ENCODE measurements around the gene L1CAM. TPM values are rescaled to one million over a fixed set of nuclear protein-coding genes. Genes with fewer than 3 reads are reported as not detected.
A peak's percentile ranks its signal among the peaks of the same experiment; 100 is the strongest.
"Not testable (repeated sequence)": the region's sequence is repeated elsewhere in the genome, so short reads cannot be mapped to it uniquely, and the experiment has no call there.

The L1CAM gene
- total RNA-seq, 2 experiments from 2014 or later = 0.47 to 0.57 TPM

GRCh38 chrX:153819384-153820040, 66.5 kb downstream of the L1CAM start:
- Mint-ChIP-seq H3K4me3 (peak overlapping the region; percentile 52), H3K36me3 (ENCODE audit: low read depth) (no peaks in the 10 kb centered on the region), H3K4me1 (peaks cover 49% of the 10 kb centered on the region), H3K27ac (no peak overlapping the region), H3K27me3 (no peaks in the 10 kb centered on the region), H3K9me3 (ENCODE audit: low read depth) (no peaks in the 10 kb centered on the region)
- ATAC-seq (no peak), DNase-seq (no peak)
- intact Hi-C loops (cut with DNase I, micrococcal nuclease) = loop anchor here in 1 of 2 experiments (1.0 to 5.0 kb wide), 4 partner anchors 11 to 83 kb away; partner anchors contain the start of genes AVPR2, L1CAM and PDZD4
- POLR2A ChIA-PET = no interaction called here
- CTCF ChIA-PET = interaction anchor here (1.4 kb wide), 1 partner anchor 9 kb away, joined by 4 read pairs; no protein-coding TSS in a partner anchor

- POLR2A ChIA-PET = no interaction called here
- peak; percentile 78 for ATAC-seq
- CTCF ChIA-PET = interaction anchor here (0.6 to 1.4 kb wide), 3 partner anchors 8 to 24 kb away, joined by 3 to 4 read pairs (median 3); partner anchors contain the start of genes IDH3G and SSR4
- Mint-ChIP-seq H3K27ac (no peak overlapping the region), H3K27me3 (no peaks in the 10 kb centered on the region), H3K4me1 (peaks cover 47% of the 10 kb centered on the region), H3K36me3 (ENCODE audit: low read depth) (no peaks in the 10 kb centered on the region), H3K9me3 (ENCODE audit: low read depth) (no peaks in the 10 kb centered on the region), H3K4me3 (peak overlapping the region; percentile 52)
- intact Hi-C loops (cut with DNase I, micrococcal nuclease) = loop anchor here in 1 of 2 experiments (1.0 to 5.0 kb wide), 3 partner anchors 12 to 69 kb away; partner anchors contain the start of genes L1CAM and PDZD4
- peak; percentile 71 for DNase-seq
Measured at GRCh38 chrX:153818571-153819383, 67.2 kb downstream of the L1CAM start.

GRCh38 chrX:153818064-153818463, 67.9 kb downstream of the L1CAM start:
- ATAC-seq; DNase-seq; H3K4me3 Mint-ChIP-seq; H3K27me3 Mint-ChIP-seq; H3K27ac Mint-ChIP-seq; POLR2A ChIA-PET; H3K9me3 Mint-ChIP-seq (ENCODE audit: low read depth); H3K36me3 Mint-ChIP-seq (ENCODE audit: low read depth): not testable (repeated sequence)
- CTCF ChIA-PET = interaction anchor here (0.7 kb wide), 1 partner anchor 24 kb away, joined by 3 read pairs; the partner anchor contains the start of genes IDH3G and SSR4
- peaks cover 44% of the 10 kb centered on the region for H3K4me1 Mint-ChIP-seq
- intact Hi-C loops (cut with DNase I, micrococcal nuclease) = loop anchor here in 1 of 2 experiments (5.0 kb wide), 2 partner anchors 51 to 69 kb away; partner anchors contain the start of gene L1CAM

GRCh38 chrX:153816831-153817690, 68.9 kb downstream of the L1CAM start:
- peaks cover 37% of the 10 kb centered on the region for H3K4me1 Mint-ChIP-seq
- no peak overlapping the region for H3K4me3 Mint-ChIP-seq
- no peak overlapping the region for H3K27ac Mint-ChIP-seq
- ATAC-seq (peak; percentile 61), DNase-seq (peak; percentile 68)
- no peaks in the 10 kb centered on the region for H3K27me3 Mint-ChIP-seq
- H3K9me3 Mint-ChIP-seq (ENCODE audit: low read depth) = no peaks in the 10 kb centered on the region
- intact Hi-C loops (cut with DNase I, micrococcal nuclease) = loop anchor here in 1 of 2 experiments (5.0 kb wide), 2 partner anchors 50 to 70 kb away; partner anchors contain the start of gene L1CAM
- H3K36me3 Mint-ChIP-seq (ENCODE audit: low read depth) = no peaks in the 10 kb centered on the region
- CTCF ChIA-PET = interaction anchor here (0.7 kb wide), 1 partner anchor 50 kb away, joined by 3 read pairs; no protein-coding TSS in a partner anchor
- POLR2A ChIA-PET = no interaction called here

GRCh38 chrX:153814591-153815315, 71.2 kb downstream of the L1CAM start:
- no peak for DNase-seq
- no peak overlapping the region for H3K4me3 Mint-ChIP-seq
- intact Hi-C loops (cut with DNase I, micrococcal nuclease) = loop anchor here in 1 of 2 experiments (5.0 kb wide), 2 partner anchors 47 to 73 kb away; partner anchors contain the start of gene L1CAM
- peaks cover 21% of the 10 kb centered on the region for H3K4me1 Mint-ChIP-seq
- ATAC-seq = no peak
- H3K36me3 Mint-ChIP-seq (ENCODE audit: low read depth) = no peaks in the 10 kb centered on the region
- no peaks in the 10 kb centered on the region for H3K9me3 Mint-ChIP-seq (ENCODE audit: low read depth)
- POLR2A ChIA-PET = interaction anchor here (0.6 kb wide), 1 partner anchor 712 kb away, joined by 5 read pairs; no protein-coding TSS in a partner anchor
- H3K27ac Mint-ChIP-seq = no peak overlapping the region
- CTCF ChIA-PET = interaction anchor here (0.7 kb wide), 1 partner anchor 165 kb away, joined by 3 read pairs; no protein-coding TSS in a partner anchor
- H3K27me3 Mint-ChIP-seq = no peaks in the 10 kb centered on the region

GRCh38 chrX:153813161-153813560, 72.8 kb downstream of the L1CAM start:
- ATAC-seq (no peak), DNase-seq (no peak)
- H3K9me3 Mint-ChIP-seq (ENCODE audit: low read depth) = no peaks in the 10 kb centered on the region
- H3K36me3 Mint-ChIP-seq (ENCODE audit: low read depth) = no peaks in the 10 kb centered on the region
- H3K27ac Mint-ChIP-seq = no peak overlapping the region
- POLR2A ChIA-PET = no interaction called here
- H3K27me3 Mint-ChIP-seq = no peaks in the 10 kb centered on the region
- no peak overlapping the region for H3K4me3 Mint-ChIP-seq
- intact Hi-C loops (cut with DNase I, micrococcal nuclease) = no loop called here
- H3K4me1 Mint-ChIP-seq = peaks cover 21% of the 10 kb centered on the region
- CTCF ChIA-PET = no interaction called here

- ChIA-PET POLR2A (no interaction called here), CTCF (interaction anchor here (0.5 kb wide), 1 partner anchor 13 kb away, joined by 3 read pairs; no protein-coding TSS in a partner anchor)
- Mint-ChIP-seq H3K27ac (no peak overlapping the region), H3K36me3 (ENCODE audit: low read depth) (no peaks in the 10 kb centered on the region), H3K9me3 (ENCODE audit: low read depth) (no peaks in the 10 kb centered on the region), H3K4me1 (peaks cover 18% of the 10 kb centered on the region), H3K4me3 (no peak overlapping the region), H3K27me3 (no peaks in the 10 kb centered on the region)
- intact Hi-C loops (cut with DNase I, micrococcal nuclease) = no loop called here
- ATAC-seq (no peak), DNase-seq (no peak)
Measured at GRCh38 chrX:153812220-153812619, 73.8 kb downstream of the L1CAM start.

Other genes starting within 250 kb of the L1CAM start
- under 1 TPM; 0.12 to 0.14 TPM for gene DUSP9, start 239.0 kb downstream of the L1CAM start, total RNA-seq
- gene PNCK, start 212.4 kb downstream of the L1CAM start, total RNA-seq = under 1 TPM; 0.30 to 0.71 TPM
- under 1 TPM; 0.39 to 0.58 TPM for gene SLC6A8, start 198.2 kb downstream of the L1CAM start, total RNA-seq
- 100 to 1,000 TPM in 1 of 2 experiments, 10 to 100 TPM in 1; 78.0 to 106 TPM for gene BCAP31, start 161.8 kb downstream of the L1CAM start, total RNA-seq
- gene ABCD1, start 161.3 kb downstream of the L1CAM start, total RNA-seq = 1 to 10 TPM; 4.5 to 4.8 TPM
- gene PLXNB3, start 121.9 kb downstream of the L1CAM start, total RNA-seq = 1 to 10 TPM; 1.6 to 2.4 TPM
- gene SRPK3, start 105.1 kb downstream of the L1CAM start, total RNA-seq = not detected
- 10 to 100 TPM; 48.8 to 62.4 TPM for gene IDH3G, start 91.8 kb downstream of the L1CAM start, total RNA-seq
- 100 to 1,000 TPM; 124 to 146 TPM for gene SSR4, start 91.5 kb downstream of the L1CAM start, total RNA-seq
- 1 to 10 TPM; 2.4 to 4.3 TPM for gene PDZD4, start 55.6 kb downstream of the L1CAM start, total RNA-seq
- gene AVPR2, start 18.5 kb upstream of the L1CAM start, total RNA-seq = not detected
- 100 to 1,000 TPM; 130 to 135 TPM for gene ARHGAP4, start 40.1 kb upstream of the L1CAM start, total RNA-seq
- 100 to 1,000 TPM; 108 to 115 TPM for gene NAA10, start 48.9 kb upstream of the L1CAM start, total RNA-seq
- gene RENBP, start 58.5 kb upstream of the L1CAM start, total RNA-seq = 1 to 10 TPM; 6.0 to 8.1 TPM
- 100 to 1,000 TPM in 1 of 2 experiments, 10 to 100 TPM in 1; 99.5 to 147 TPM for gene HCFC1, start 85.6 kb upstream of the L1CAM start, total RNA-seq
- 1 to 10 TPM; 4.4 to 5.4 TPM for gene TMEM187, start 86.6 kb upstream of the L1CAM start, total RNA-seq
- gene IRAK1, start 133.7 kb upstream of the L1CAM start, total RNA-seq = 10 to 100 TPM; 84.3 to 93.6 TPM
- 10 to 100 TPM; 50.7 to 60.0 TPM for gene MECP2, start 211.5 kb upstream of the L1CAM start, total RNA-seq

All from activated CD4-positive, alpha-beta T cell treated with anti-CD3 and anti-CD28 coated beads for 36 hours (primary cell).